ENCODE data around the gene RBM48.

The RBM48 gene

GRCh38 chr7:92546856-92547497 lies 18.4 kb downstream of the RBM48 start:
- DNase-seq = no peak

DNA sequence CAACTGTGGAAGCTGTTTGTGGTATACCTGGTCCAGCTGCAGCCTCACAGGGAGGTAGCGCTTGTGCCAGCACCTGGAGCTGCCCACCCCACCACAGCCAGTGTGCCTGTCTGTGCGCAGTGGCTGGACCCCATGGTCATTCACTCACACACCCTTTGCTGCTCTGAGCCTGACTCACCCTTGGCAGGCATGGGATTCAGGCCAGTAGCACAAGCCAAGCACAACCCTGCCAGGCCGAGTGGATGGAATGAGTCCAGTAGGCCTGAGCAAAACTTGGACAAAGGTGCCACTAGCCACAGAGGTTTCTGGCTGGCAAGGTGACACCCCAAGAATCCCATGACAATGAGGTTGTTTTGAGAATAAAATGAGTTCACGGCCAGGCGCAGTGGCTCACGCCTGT lies 19.0 kb downstream of the RBM48 start:
- peak; percentile 24 for DNase-seq

DNA sequence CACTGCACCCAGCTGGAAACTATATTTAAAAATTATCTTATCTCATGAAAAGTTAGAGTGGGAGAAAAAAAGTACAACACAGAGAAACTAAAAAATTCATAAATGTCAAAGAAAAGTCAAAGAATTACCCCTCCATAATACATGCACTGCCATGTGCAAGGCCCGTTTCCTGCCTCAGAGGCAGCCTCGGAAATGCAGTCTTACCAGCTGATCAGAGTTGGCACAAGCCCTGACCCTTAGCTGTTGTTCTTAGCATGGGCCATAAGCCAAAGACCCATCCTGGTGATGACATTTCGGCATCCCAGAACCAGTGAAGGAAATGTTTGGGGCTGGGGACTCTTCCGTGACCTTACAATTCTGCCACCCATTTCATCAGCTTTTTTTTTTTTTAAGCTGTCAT lies 21.6 kb downstream of the RBM48 start:
- no peak for DNase-seq

GRCh38 chr7:92557249-92557648 lies 28.7 kb downstream of the RBM48 start:
- DNase-seq = no peak

DNA sequence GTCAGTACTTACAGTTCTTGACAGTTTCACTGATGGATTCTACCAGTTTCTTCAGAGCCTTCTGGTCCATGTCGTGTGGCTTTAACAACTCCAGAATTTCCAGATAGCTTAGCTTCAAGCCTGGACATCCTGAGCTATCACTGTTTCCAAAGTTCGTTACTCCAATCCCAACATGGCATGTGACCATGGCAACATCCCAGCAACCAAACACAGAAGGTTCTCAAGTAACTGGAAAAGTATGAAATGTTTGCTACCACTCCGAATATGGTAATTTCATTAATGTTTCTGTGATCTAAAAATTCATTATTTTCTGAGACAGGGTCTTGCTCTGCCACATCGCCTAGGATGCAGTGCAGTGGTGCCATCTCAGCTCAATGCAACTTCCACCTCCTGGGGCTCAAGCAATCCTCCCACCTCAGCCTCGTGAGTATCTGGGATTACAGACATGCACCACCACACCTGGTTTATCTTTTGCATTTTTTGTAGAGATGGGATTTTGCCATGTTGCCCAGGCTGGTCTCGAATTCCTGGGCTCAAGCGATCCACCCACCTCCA lies 29.3 kb downstream of the RBM48 start:
- DNase-seq = no peak

DNA sequence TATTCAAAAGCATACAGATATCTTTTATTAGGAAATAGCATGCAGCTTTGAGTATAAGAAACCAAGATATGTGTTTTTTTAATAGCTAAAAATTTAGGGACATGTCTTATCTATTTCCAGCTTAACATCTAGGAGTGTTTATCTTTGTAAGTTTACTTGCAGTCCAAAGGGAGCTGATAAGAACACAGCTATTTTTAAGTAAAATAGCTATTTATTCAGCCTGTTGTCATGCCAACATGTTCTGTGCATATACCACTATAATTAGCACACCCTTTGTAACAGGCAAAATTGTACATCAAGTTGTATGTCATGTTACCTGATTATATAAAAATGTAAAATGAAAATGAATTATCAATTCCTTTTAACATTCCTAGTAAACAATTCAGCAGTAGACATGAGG lies 32.0 kb downstream of the RBM48 start:
- no peak for DNase-seq

DNA sequence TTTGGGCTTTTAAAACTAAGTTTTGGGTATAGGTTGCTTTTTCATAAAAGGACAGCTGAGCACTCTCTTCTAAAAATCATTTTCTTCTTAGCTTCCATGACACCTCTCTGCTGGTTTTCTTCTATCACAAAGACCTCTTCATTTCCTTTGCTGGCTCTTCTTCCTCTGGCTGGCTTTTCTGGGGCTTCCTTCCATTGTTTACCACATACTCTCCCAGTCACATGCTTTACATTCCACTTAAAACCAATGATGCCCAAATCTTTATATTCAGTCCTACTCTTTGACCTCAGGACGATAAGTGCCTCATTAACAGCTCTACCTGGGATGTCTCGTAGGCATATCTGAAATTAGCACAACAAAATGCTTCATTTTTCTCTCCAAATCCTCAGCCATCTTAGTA lies 34.8 kb downstream of the RBM48 start:
- no peak for DNase-seq

DNA sequence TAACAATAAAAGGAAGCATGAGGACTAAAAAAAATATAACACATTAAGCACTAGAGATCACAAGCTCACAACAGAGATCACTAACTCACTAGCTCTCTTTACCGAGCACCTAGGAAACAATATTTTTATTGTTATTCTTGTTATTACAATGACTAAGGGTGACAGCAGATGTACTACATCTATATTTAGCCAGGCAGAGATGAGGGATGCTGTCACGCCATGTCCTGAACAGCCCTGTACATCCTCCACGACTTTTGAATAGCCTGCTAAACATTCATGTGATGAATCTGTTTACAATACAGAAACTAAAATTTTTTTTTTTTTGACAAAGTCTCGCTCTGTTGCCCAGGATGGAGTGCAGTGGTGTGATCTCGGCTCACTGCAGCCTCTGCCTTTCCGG lies 38.9 kb downstream of the RBM48 start:
- no peak for DNase-seq

- DNase-seq = no peak
Measured at GRCh38 chr7:92569137-92569536, 40.5 kb downstream of the RBM48 start.

GRCh38 chr7:92576296-92576695 lies 47.7 kb downstream of the RBM48 start:
- DNase-seq = no peak

DNA sequence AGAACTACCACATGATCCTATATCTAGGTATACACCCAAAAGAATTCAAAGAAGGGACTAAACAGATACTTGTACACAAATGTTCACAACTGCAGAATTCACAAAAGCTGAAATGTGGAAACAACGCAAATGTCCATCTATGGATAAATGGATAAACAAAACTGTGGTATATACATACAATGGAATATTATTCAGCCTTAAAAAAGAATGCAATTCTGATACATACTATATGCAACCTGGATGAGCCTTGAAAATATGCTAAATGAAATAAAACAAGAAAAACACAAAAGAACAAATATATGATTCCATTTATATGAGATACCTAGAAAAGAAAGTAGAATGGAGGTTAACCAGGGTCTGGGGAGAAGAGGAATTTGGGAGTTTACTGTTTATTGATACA lies 54.4 kb downstream of the RBM48 start:
- DNase-seq = no peak

DNA sequence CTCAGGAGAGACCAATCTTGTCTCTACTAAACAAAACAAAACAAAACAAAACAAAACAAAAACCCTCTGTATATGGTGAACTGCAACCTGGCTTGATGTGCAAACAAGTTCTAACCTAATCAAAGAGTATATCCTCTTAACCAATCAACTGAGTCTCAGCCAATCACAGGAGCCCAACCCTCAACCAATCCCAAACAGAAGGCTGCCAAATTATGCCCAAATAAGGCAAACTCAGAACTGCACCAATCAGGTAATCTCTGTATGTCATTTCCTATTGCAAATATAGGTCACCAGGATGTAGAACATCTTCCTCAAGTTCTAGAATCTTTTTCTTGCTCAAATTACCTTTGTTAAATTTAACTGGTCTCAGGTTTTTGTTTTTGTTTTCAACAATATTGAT lies 56.4 kb downstream of the RBM48 start:
- no peak for DNase-seq

DNA sequence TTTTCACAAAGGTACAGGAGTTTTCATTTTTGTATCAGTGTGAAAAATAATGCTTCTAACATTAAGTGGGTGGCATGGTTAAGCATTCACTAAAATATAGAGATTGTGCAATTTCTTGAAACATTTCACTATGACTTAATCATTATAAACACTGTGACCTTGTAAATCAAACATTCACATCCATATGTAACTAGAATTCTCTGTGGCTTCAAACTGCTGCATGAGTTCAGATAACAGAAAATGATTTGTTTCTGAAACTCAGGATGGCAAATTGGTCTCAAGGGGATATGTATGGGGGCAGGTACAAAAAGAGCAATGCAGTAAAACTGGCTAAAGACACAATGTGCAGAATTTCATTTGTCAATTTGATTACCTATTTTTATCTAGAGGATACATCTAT lies 57.8 kb downstream of the RBM48 start:
- no peak for DNase-seq

DNA sequence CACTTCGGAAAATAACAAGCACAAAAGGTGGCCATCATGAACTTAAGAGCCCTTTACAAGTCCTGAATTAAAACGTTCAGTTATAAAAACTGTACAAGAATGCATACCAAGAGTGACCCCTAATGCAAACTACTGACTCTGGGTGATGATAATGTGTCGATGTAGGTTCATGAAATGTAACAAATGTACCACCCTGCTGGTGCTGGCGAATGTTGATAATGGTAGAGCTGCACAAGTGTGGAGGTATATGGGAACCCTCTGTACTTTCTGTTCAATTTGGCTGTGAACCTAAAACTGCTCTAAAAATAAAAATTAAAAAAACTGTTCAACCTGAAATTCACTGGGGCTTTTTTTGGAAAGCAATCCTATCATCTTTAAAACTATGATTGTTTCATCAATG lies 58.2 kb downstream of the RBM48 start:
- no peak for DNase-seq

Data from midbrain (tissue), 1 donor.